LNCAP (cell line): ENCODE results near the gene PSMG2.

Source experiments
- TF ChIP-seq, protein P1 (sequence below): fragments of 450-650 bp; IDR thresholded peaks from 2 replicates; pipeline ENCODE4 v1.5.1; 2017; ENCODE audit warnings: mild to moderate bottlenecking

Gene PSMG2

DNA sequence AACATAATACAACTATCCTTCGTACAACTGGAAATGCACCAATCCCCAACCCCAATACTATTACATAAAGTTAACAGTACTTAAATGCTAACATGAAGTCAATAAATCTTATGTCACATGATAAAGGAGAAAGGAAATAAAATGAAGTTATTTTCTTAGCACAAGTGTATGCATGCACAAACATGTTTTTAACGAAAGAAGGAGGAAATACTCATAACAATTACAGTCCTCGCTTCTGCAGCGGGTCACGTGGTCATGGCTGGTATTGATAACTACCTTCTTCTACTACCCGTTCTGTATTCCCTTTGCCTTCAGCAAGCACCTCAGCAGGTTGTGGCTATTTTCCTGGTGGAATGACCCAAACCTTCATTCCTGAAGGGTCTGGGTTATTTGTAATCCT lies 51.7 kb downstream of the PSMG2 start:
- TF ChIP-seq, protein P1, sequence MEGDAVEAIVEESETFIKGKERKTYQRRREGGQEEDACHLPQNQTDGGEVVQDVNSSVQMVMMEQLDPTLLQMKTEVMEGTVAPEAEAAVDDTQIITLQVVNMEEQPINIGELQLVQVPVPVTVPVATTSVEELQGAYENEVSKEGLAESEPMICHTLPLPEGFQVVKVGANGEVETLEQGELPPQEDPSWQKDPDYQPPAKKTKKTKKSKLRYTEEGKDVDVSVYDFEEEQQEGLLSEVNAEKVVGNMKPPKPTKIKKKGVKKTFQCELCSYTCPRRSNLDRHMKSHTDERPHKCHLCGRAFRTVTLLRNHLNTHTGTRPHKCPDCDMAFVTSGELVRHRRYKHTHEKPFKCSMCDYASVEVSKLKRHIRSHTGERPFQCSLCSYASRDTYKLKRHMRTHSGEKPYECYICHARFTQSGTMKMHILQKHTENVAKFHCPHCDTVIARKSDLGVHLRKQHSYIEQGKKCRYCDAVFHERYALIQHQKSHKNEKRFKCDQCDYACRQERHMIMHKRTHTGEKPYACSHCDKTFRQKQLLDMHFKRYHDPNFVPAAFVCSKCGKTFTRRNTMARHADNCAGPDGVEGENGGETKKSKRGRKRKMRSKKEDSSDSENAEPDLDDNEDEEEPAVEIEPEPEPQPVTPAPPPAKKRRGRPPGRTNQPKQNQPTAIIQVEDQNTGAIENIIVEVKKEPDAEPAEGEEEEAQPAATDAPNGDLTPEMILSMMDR = no peak

DNA sequence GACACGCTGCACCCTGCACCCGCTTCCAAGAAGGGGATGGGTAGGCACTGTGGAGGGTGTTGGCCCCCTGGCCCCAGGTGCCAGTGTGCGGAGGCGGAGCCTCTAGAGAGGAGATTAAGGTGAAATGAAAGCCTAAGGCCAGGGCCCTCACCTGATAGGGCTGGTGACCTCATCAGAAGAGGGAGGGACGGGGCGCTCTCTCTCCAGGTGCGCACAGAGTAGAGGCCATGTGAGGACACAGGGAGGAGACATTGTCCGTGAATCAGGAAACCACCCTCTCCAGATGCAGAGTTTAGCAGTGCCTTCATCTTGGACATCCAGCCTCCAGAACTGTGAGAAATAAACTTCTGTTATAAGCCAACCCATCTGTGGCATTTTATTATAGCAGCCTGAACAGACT lies 62.3 kb downstream of the PSMG2 start:
- TF ChIP-seq, protein P1 = no peak; the same call in 1 of the 2 replicates

DNA sequence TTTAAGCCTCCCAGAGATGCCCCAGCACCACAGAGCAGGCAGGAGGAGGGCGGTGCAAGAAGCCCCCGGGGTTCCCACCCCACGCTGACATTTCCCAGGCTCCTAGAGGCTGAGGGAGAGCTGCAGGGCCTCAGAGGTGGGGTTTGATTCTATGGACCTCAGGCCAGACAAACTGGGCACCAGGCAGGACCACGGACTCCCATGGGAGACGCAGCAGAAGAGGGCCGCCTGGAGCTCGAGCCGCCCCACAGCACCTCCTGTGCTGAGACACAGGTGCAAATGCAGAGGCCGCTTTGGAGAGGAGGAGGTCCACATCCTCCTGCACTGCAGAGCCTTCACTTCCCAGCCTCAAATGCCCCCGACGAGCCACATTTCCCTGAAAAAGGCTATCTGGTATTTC lies 62.7 kb downstream of the PSMG2 start:
- TF ChIP-seq, protein P1 = no peak

DNA sequence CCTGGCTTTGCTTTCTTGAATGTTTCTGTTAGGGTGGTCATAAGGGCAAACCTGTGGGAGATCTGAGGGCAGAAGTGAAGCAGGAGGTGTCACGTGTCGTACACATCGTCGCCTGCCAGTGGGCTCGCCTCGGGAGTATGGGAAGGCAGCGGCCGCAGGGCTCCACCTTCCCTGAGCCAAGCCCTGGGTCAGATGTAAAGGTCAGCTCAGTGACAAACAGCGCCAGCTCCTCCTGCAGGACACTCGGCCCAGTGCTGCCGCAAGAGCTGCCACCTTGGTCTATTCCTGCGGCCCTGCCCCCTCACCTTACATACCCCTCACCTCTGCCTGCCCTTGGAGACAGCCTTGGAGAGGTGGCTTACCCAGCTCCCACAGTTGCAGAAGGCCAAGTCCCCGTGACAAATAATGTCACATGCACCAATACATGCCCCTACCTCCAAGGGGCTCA lies 64.2 kb downstream of the PSMG2 start:
- TF ChIP-seq, protein P1 = no peak

DNA sequence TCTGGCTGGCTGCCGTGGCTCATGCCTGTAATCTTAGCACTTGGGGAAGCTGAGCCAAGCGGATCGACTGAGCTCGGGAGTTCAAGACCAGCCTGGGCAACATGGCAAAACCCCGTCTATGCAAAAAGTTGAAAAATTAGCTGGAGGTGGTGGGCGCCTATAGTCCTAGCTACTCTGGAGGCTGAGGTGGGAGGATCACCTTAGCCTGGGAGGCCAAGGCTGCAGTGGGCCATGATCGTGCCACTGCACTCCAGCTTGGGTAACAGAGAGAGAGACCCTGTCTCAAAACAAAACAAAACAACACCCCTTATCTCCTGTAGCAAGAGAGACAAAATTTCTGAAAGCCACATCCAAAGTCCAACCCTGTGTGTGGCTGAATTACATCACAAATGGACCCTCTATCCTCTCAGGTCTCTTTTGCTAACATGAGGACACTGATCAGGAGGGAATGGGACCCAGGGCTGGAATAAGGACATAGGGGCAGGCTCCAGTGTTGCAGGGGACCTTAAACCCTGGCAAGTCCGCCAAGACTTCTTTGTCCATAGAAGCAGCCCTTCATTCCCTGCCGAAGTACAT lies 64.8 kb downstream of the PSMG2 start:
- TF ChIP-seq, protein P1 = no peak

DNA sequence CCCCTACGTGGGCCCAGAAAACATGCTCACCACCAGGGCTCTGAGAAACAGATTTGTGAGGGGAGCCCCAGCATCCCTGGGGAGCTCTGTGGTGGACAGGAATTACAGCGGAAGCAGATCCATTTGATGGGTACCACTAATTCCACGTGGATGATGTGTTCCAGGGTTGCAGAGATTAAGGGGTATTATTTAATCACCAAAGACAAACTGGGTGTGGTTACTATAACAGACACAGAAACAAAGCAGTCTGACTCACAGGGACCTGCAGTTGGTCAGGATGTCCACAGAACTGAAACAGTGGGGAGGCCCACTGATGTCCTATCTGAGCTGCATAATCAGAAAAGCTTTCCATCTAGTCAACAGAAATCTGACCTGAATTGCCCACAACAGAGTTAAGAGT lies 65.8 kb downstream of the PSMG2 start:
- TF ChIP-seq, protein P1 = no peak

DNA sequence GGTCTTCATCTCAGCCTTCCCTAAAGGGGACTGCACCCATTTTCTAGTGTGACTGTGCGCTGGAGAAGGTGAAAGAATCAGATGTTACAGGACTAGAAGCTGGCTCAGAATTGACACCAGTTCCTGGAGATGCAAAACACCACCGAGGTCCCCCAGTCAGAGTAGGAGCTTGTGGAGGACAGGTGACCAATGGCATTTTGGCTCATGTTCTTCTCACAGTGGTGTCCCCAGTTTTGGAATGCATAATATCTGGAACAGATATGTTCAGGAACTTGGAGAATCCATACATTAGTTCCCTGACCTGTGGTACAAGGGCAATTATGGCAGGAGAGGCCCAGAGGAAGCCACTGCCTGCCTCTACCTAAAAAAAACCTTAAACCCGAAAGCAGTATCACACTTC lies 66.3 kb downstream of the PSMG2 start:
- TF ChIP-seq, protein P1 = no peak
